CD8-positive, alpha-beta memory T cell (primary cell): ENCODE measurements around the gene SSTR5. TPM values are rescaled to one million over a fixed set of nuclear protein-coding genes. Genes with fewer than 3 reads are reported as not detected.

Experiments used
- CTCF ChIA-PET: fragments of 350-600 bp; sonication (Branson Sonifier 250); formaldehyde crosslinking; loops from one replicate; lab custom pipeline; 2021; ENCODE audit warnings: antibody characterized with exemption; lab: Charles Lee
- POLR2A ChIA-PET: fragments of 350-600 bp; sonication (Branson Sonifier 250); formaldehyde crosslinking; loops from one replicate; lab custom pipeline; 2021; ENCODE audit warnings: antibody characterized with exemption; lab: Charles Lee
- DNase-seq, 5 donors: peaks; one replicate each; pipeline versions ENCODE4 v3.0.0 to v3.0.0-alpha.2; 2020 to 2022; ENCODE audit warnings: mixed read lengths in 1 of 5
- H3K27ac ChIP-seq: one replicate; pipeline ENCODE4 v1.7.0; 2013; ENCODE audit warnings: low read depth, mild to moderate bottlenecking, low read length, moderate library complexity
- H3K27me3 ChIP-seq: 2 replicates; pipeline ENCODE4 v1.7.0; 2013; ENCODE audit warnings: low read length, mild to moderate bottlenecking; ENCODE audit not compliant: insufficient read depth, poor library complexity, severe bottlenecking
- H3K36me3 ChIP-seq: 2 replicates; pipeline ENCODE4 v1.7.0; 2013; ENCODE audit warnings: mild to moderate bottlenecking, low read length, moderate library complexity; ENCODE audit not compliant: insufficient read depth
- H3K4me1 ChIP-seq: 2 replicates; pipeline ENCODE4 v1.7.0; 2013; ENCODE audit warnings: mild to moderate bottlenecking, low read length, moderate library complexity; ENCODE audit not compliant: insufficient read depth
- H3K4me3 ChIP-seq: 2 replicates; pipeline ENCODE4 v1.7.0; 2013; ENCODE audit warnings: mild to moderate bottlenecking, low read length
- H3K9me3 ChIP-seq: 2 replicates; pipeline ENCODE4 v1.7.0; 2013; ENCODE audit warnings: mild to moderate bottlenecking, low read length
- H3K27ac Mint-ChIP-seq, 8 donors: one replicate each; pipeline ENCODE4 v1.8.0; 2020 to 2021; ENCODE audit warnings: mixed read lengths in 8 of 8, mild to moderate bottlenecking in 6 of 8, inconsistent platforms in 3 of 8, moderate library complexity in 3 of 8
- H3K27me3 Mint-ChIP-seq, 2 donors: one replicate each; pipeline ENCODE4 v1.8.0; 2020 to 2021; ENCODE audit warnings: mixed read lengths in 2 of 2, mild to moderate bottlenecking in 1 of 2, moderate library complexity in 1 of 2
- H3K36me3 Mint-ChIP-seq, 3 donors: one replicate each; pipeline ENCODE4 v1.8.0; 2020 to 2021; ENCODE audit warnings: mixed read lengths in 3 of 3, inconsistent platforms in 1 of 3, mild to moderate bottlenecking in 1 of 3
- H3K4me1 Mint-ChIP-seq, 3 donors: one replicate each; pipeline ENCODE4 v1.8.0; 2020 to 2021; ENCODE audit warnings: mixed read lengths in 3 of 3, inconsistent platforms in 1 of 3, mild to moderate bottlenecking in 1 of 3
- H3K4me3 Mint-ChIP-seq, 7 donors: one replicate each; pipeline ENCODE4 v1.8.0; 2020 to 2021; ENCODE audit warnings: mixed read lengths in 7 of 7, mild to moderate bottlenecking in 6 of 7, moderate library complexity in 4 of 7, inconsistent platforms in 2 of 7
- H3K9me3 Mint-ChIP-seq, 5 donors: one replicate each; pipeline ENCODE4 v1.8.0; 2020 to 2022; ENCODE audit warnings: mixed read lengths in 5 of 5, mild to moderate bottlenecking in 3 of 5, moderate library complexity in 2 of 5, inconsistent platforms in 1 of 5
- polyA plus RNA-seq: library from polyadenylated mRNA; unstranded; fragments of 300-500 nt; fragmentation: Illumina TruSeq; gene quantifications from one replicate; pipeline ENCODE4 v1.2.3, GENCODE V29; 2021
- total RNA-seq, 2 experiments: library from RNA; stranded (reverse); gene quantifications; one replicate each; pipeline ENCODE4 v1.2.3, GENCODE V29; 2021

The SSTR5 gene
- total and polyA plus RNA-seq, 3 experiments from 2014 or later, result not detected

DNA sequence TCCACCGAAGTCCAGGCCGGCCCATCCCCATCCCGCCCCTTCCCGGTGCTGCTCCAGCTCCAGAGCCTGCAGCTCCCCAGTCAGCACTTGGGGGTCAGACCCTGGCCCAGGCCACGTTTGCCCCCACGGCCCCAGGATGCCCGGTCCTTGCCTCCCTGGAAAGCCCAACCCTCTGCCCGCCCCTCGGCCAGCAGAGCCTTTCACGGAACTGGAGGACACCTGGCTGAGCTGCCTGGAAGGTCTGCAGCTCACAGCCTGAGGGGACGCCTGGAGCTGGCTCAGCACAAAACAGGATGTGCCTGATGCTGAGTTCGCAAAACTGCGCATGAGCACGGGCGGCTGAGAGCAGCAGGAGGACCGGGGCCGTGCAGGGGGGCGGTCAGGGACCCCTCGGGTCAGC is 29.7 kb upstream of the SSTR5 start:
- Histone ChIP-seq H3K36me3 (no peaks in the 10 kb centered on the region), H3K4me3 (no peak overlapping the region), H3K4me1 (no peaks in the 10 kb centered on the region), H3K9me3 (no peaks in the 10 kb centered on the region), H3K27ac (no peak overlapping the region), H3K27me3 (no peaks in the 10 kb centered on the region)
- Mint-ChIP-seq H3K27ac (no peak overlapping the region), H3K4me1 (peaks cover 0 to 1% (median 0%) of the 10 kb centered on the region in 3 donors), H3K27me3 (peaks cover 2 to 9% of the 10 kb centered on the region in 2 donors), H3K4me3 (no peak overlapping the region), H3K9me3 (peaks cover 0 to 3% (median 0%) of the 10 kb centered on the region in 5 donors), H3K36me3 (no peaks in the 10 kb centered on the region)
- no peak for DNase-seq
- CTCF ChIA-PET, result interaction anchor here (1.0 kb wide), 1 partner anchor 16 kb away, joined by 4 read pairs; no protein-coding TSS in a partner anchor
- POLR2A ChIA-PET, result no interaction called here

GRCh38 chr16:1043881-1044451 is 28.6 kb upstream of the SSTR5 start:
- Histone ChIP-seq H3K36me3 (no peaks in the 10 kb centered on the region), H3K4me1 (no peaks in the 10 kb centered on the region), H3K4me3 (no peak overlapping the region), H3K27ac (no peak overlapping the region), H3K27me3 (no peaks in the 10 kb centered on the region), H3K9me3 (no peaks in the 10 kb centered on the region)
- CTCF ChIA-PET, result no interaction called here
- Mint-ChIP-seq H3K27ac (no peak overlapping the region), H3K4me3 (no peak overlapping the region), H3K9me3 (peaks cover 0 to 3% (median 0%) of the 10 kb centered on the region in 5 donors), H3K4me1 (peaks cover 0 to 1% (median 0%) of the 10 kb centered on the region in 3 donors), H3K36me3 (no peaks in the 10 kb centered on the region), H3K27me3 (peaks cover 2 to 9% of the 10 kb centered on the region in 2 donors)
- POLR2A ChIA-PET, result no interaction called here
- no peak for DNase-seq

DNA sequence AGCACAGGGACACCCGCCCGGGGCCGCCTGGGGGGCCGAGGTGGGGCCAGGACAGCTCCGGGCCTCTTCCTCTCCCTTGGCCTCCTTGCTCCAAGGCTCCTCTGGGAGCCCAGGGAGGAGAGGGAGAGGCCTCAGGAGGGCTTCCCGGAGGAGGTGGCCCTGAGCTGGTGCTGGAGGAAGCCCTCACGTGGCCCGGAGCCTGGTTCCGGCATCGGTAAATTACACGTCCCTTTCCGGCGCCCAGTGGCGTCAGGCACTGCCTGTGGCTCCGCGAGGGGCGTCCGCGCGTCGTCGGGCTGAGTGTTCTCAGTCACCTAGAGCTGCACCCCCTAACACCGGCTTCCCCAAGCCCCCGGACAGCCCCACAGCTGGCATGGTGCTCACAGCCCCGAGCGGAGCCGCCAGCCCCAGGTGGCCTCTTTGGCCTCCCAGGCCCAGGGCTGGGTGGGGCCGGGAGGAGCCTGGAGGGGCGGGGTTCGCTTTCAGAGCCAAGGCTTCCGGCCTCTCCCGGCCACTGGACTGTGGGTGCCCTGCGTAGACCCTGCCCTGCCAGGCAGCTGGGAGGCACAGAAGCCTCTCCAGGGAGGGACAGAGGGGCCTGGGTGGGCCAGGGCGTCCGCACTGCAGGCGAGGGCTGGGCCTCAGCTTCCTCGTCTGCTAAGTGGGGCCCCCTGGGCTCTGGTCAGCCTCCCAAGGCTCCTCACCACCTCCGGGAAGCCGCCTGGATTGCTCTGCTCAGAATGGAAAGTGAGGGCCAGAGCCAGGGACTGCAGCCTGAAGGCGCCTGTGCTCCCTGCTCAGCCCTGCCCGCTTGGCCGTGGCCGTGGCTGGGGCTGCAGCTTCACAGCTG is 27.9 kb upstream of the SSTR5 start:
- H3K4me3 ChIP-seq, result no peak overlapping the region
- Mint-ChIP-seq H3K27ac (no peak overlapping the region), H3K9me3 (peaks cover 0 to 3% (median 0%) of the 10 kb centered on the region in 5 donors), H3K4me3 (no peak overlapping the region), H3K36me3 (no peaks in the 10 kb centered on the region), H3K27me3 (peaks cover 2 to 9% of the 10 kb centered on the region in 2 donors), H3K4me1 (peaks cover 0 to 1% (median 0%) of the 10 kb centered on the region in 3 donors)
- ChIA-PET CTCF (no interaction called here), POLR2A (no interaction called here)
- no peaks in the 10 kb centered on the region for H3K4me1 ChIP-seq
- H3K36me3 ChIP-seq, result no peaks in the 10 kb centered on the region
- H3K9me3 ChIP-seq, result no peaks in the 10 kb centered on the region
- DNase-seq, result no peak
- no peak overlapping the region for H3K27ac ChIP-seq
- no peaks in the 10 kb centered on the region for H3K27me3 ChIP-seq

- Histone ChIP-seq H3K4me3 (no peak overlapping the region), H3K9me3 (no peaks in the 10 kb centered on the region), H3K4me1 (no peaks in the 10 kb centered on the region), H3K36me3 (no peaks in the 10 kb centered on the region), H3K27ac (no peak overlapping the region), H3K27me3 (no peaks in the 10 kb centered on the region)
- peaks cover 0 to 1% (median 0%) of the 10 kb centered on the region in 3 donors for H3K4me1 Mint-ChIP-seq
- H3K27me3 Mint-ChIP-seq, result peaks cover 2 to 9% of the 10 kb centered on the region in 2 donors
- ChIA-PET POLR2A (no interaction called here), CTCF (no interaction called here)
- no peak overlapping the region for H3K4me3 Mint-ChIP-seq
- peaks cover 0 to 3% (median 0%) of the 10 kb centered on the region in 5 donors for H3K9me3 Mint-ChIP-seq
- no peaks in the 10 kb centered on the region for H3K36me3 Mint-ChIP-seq
- no peak for DNase-seq
- H3K27ac Mint-ChIP-seq, result no peak overlapping the region
Observed at GRCh38 chr16:1045310-1045992, 27.1 kb upstream of the SSTR5 start.

- H3K4me1 Mint-ChIP-seq, result peaks cover 0 to 1% (median 0%) of the 10 kb centered on the region in 3 donors
- peaks cover 2 to 11% of the 10 kb centered on the region in 2 donors for H3K27me3 Mint-ChIP-seq
- no peak overlapping the region for H3K4me3 ChIP-seq
- CTCF ChIA-PET, result no interaction called here
- H3K4me3 Mint-ChIP-seq, result no peak overlapping the region
- no peak overlapping the region for H3K27ac ChIP-seq
- no peaks in the 10 kb centered on the region for H3K9me3 ChIP-seq
- no peaks in the 10 kb centered on the region for H3K36me3 ChIP-seq
- POLR2A ChIA-PET, result no interaction called here
- DNase-seq, result no peak
- H3K27me3 ChIP-seq, result no peaks in the 10 kb centered on the region
- no peaks in the 10 kb centered on the region for H3K36me3 Mint-ChIP-seq
- no peak overlapping the region for H3K27ac Mint-ChIP-seq
- H3K4me1 ChIP-seq, result no peaks in the 10 kb centered on the region
- peaks cover 0 to 3% (median 0%) of the 10 kb centered on the region in 5 donors for H3K9me3 Mint-ChIP-seq
Observed at GRCh38 chr16:1045993-1046911, 26.3 kb upstream of the SSTR5 start.

DNA sequence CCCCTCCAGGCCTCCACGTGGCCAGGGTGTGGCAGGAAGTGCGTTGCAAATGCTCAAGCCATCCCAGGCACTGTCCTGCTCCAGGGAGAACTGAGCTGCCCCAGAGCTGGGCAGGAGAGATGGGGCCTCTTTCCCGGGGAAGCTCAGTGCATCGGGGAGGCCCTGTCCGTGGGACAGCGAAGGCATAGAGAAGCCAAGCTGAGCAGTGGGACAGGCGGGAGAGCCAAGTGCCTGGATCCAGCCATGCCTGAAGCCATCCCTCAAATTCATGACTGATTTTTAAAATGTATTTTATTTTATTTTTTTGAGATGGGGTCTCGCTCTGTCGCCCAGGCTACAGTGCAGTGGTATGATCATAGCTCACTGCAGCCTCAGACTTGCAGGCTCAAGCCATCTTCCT is 25.4 kb upstream of the SSTR5 start:
- no peaks in the 10 kb centered on the region for H3K4me1 ChIP-seq
- Mint-ChIP-seq H3K27me3 (peaks cover 0 to 6% of the 10 kb centered on the region in 2 donors), H3K9me3 (peaks cover 0 to 2% (median 0%) of the 10 kb centered on the region in 5 donors), H3K4me3 (no peak overlapping the region), H3K4me1 (no peaks in the 10 kb centered on the region), H3K27ac (no peak overlapping the region), H3K36me3 (no peaks in the 10 kb centered on the region)
- H3K36me3 ChIP-seq, result no peaks in the 10 kb centered on the region
- H3K27me3 ChIP-seq, result no peaks in the 10 kb centered on the region
- H3K27ac ChIP-seq, result no peak overlapping the region
- H3K9me3 ChIP-seq, result no peaks in the 10 kb centered on the region
- DNase-seq, result no peak
- POLR2A ChIA-PET, result no interaction called here
- no peak overlapping the region for H3K4me3 ChIP-seq
- CTCF ChIA-PET, result interaction anchor here (2.5 kb wide), 1 partner anchor 10 kb away, joined by 9 read pairs; no protein-coding TSS in a partner anchor

DNA sequence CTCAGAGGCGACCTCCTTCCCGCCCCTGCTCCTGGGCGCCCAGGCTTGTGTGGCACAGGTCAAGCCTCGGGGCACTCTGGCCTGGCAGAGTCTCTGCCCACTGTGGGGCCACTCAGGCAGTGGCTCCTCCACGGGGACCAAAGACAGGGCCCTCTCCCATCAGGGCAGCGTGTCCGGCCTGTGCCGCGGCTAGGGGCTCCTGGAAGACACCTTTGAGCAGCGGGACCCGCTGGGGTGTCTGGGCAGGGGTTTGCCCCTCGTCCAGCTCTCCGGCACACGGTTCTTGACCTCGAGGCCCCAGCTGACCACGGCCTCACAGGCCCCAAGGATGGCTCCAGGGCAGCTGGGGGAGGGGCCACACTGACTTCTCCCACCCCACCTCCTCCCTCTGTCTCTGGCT is 24.7 kb upstream of the SSTR5 start:
- no peak overlapping the region for H3K27ac Mint-ChIP-seq
- H3K4me1 Mint-ChIP-seq, result no peaks in the 10 kb centered on the region
- POLR2A ChIA-PET, result no interaction called here
- no peak for DNase-seq
- CTCF ChIA-PET, result interaction anchor here (2.5 kb wide), 1 partner anchor 9 kb away, joined by 9 read pairs; no protein-coding TSS in a partner anchor
- H3K36me3 Mint-ChIP-seq, result no peaks in the 10 kb centered on the region
- no peaks in the 10 kb centered on the region for H3K4me1 ChIP-seq
- H3K4me3 Mint-ChIP-seq, result no peak overlapping the region
- H3K36me3 ChIP-seq, result no peaks in the 10 kb centered on the region
- no peak overlapping the region for H3K4me3 ChIP-seq
- H3K27ac ChIP-seq, result no peak overlapping the region
- H3K27me3 Mint-ChIP-seq, result peaks cover 0 to 3% of the 10 kb centered on the region in 2 donors
- no peaks in the 10 kb centered on the region for H3K9me3 Mint-ChIP-seq
- no peaks in the 10 kb centered on the region for H3K27me3 ChIP-seq
- H3K9me3 ChIP-seq, result no peaks in the 10 kb centered on the region
